ENCODE data around the gene PCBP2. TPM values are rescaled to one million over a fixed set of nuclear protein-coding genes. Genes with fewer than 3 reads are reported as not detected.
"Not testable (repeated sequence)": the region's sequence is repeated elsewhere in the genome, so short reads cannot be mapped to it uniquely, and the experiment has no call there.

Gene PCBP2
- total and polyA plus RNA-seq, 4 donors: 363 to 697 (median 557) TPM

GRCh38 chr12:53479331-53479730 lies 27.4 kb downstream of the PCBP2 start:
- Histone ChIP-seq H3K36me3 (ENCODE audit: control insufficient read depth in 4 of 4, insufficient read depth in 4 of 4, low read length in 4 of 4) (peaks cover 29 to 68% (median 58%) of the 10 kb centered on the region in 4 donors), H3K9ac (ENCODE audit: insufficient read depth in 1 of 2, low read length in 2 of 2) (no peak overlapping the region), H3K27me3 (ENCODE audit: control insufficient read depth in 3 of 3, insufficient read depth in 3 of 3, low read length in 2 of 3) (no peaks in the 10 kb centered on the region), H3K4me1 (ENCODE audit: control insufficient read depth in 5 of 5, insufficient read depth in 5 of 5, low read length in 5 of 5) (peaks cover 0 to 5% (median 0%) of the 10 kb centered on the region in 5 donors), H3K9me3 (ENCODE audit: control insufficient read depth in 4 of 4, insufficient read depth in 3 of 4, low read length in 3 of 4) (no peaks in the 10 kb centered on the region), H3K4me3 (no peak overlapping the region), H3K27ac (ENCODE audit: low read depth in 1 of 2, low read length in 1 of 2) (no peak overlapping the region)
- DNase-seq (no peak), ATAC-seq (ENCODE audit: insufficient read depth, low FRiP score) (no peak)
- 84 to 94% methylated on average over 5 of the region's 5 CpGs for WGBS, 2 donors
- TF ChIP-seq, protein P1, sequence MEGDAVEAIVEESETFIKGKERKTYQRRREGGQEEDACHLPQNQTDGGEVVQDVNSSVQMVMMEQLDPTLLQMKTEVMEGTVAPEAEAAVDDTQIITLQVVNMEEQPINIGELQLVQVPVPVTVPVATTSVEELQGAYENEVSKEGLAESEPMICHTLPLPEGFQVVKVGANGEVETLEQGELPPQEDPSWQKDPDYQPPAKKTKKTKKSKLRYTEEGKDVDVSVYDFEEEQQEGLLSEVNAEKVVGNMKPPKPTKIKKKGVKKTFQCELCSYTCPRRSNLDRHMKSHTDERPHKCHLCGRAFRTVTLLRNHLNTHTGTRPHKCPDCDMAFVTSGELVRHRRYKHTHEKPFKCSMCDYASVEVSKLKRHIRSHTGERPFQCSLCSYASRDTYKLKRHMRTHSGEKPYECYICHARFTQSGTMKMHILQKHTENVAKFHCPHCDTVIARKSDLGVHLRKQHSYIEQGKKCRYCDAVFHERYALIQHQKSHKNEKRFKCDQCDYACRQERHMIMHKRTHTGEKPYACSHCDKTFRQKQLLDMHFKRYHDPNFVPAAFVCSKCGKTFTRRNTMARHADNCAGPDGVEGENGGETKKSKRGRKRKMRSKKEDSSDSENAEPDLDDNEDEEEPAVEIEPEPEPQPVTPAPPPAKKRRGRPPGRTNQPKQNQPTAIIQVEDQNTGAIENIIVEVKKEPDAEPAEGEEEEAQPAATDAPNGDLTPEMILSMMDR (IDR thresholded peaks at IDR 0.05; ENCODE audit: control extremely low read depth, extremely low read depth): no peak

DNA sequence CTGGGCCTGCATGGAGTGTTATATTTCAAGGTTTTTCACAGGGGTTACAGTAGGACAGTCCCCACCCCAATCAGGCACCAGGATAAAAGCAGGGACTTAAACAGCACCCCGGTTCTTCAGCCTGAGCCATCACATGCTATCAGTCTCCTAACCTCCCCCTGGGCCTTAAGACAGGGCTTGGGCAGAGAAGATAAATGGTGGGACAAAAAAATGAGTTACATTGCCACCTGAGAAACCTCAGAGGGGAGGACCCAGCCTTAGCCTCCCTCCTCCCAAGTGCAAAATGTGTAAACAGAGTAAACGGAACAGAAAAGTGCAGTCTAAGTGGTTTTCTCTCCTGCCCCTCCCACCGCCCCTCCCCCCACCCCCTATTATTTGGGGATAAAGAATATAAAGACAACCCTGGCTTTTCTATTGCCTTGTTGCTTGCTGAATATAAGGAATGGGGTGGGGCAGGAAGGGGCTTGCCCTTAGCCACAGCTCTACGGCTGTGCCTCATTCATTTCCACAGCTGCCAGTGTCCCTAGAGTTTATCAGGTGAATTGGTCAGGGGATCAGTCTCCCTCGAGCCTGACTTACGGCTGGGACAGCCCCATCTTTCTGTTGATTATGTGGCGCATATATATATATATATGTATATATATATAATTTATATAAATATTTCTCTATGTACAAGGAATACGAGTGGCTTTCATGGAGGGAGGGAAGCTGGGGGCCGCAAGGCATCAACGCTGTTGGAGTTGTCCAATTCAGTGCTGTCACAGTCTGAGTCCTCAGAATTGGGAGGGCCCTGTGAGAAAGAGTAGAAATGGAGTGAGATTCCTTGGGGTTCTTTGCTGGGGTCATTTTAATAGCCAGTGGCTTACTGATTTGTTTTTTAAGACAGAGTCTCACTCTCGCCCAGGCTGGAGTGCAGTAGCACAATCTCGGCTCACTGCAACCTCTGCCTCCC lies 28.9 kb downstream of the PCBP2 start:
- Histone ChIP-seq H3K27me3 (ENCODE audit: control insufficient read depth in 3 of 3, insufficient read depth in 3 of 3, low read length in 2 of 3) (no peaks in the 10 kb centered on the region), H3K4me3 (no peak overlapping the region), H3K36me3 (ENCODE audit: control insufficient read depth in 4 of 4, insufficient read depth in 4 of 4, low read length in 4 of 4) (peaks cover 25 to 65% (median 52%) of the 10 kb centered on the region in 4 donors), H3K9me3 (ENCODE audit: control insufficient read depth in 4 of 4, insufficient read depth in 3 of 4, low read length in 3 of 4) (no peaks in the 10 kb centered on the region), H3K4me1 (ENCODE audit: control insufficient read depth in 5 of 5, insufficient read depth in 5 of 5, low read length in 5 of 5) (peaks cover 0 to under 1% (median 0%) of the 10 kb centered on the region in 5 donors), H3K9ac (ENCODE audit: insufficient read depth in 1 of 2, low read length in 2 of 2) (no peak overlapping the region), H3K27ac (ENCODE audit: low read depth in 1 of 2, low read length in 1 of 2) (peak overlapping the region in 1 of 2 donors; percentile 45)
- no peak for DNase-seq
- WGBS, 2 donors: 74 to 79% methylated on average over 12 of the region's 12 CpGs
- TF ChIP-seq, protein P1 (IDR thresholded peaks at IDR 0.05; ENCODE audit: control extremely low read depth, extremely low read depth): no peak
- no peak for ATAC-seq (ENCODE audit: insufficient read depth, low FRiP score)

DNA sequence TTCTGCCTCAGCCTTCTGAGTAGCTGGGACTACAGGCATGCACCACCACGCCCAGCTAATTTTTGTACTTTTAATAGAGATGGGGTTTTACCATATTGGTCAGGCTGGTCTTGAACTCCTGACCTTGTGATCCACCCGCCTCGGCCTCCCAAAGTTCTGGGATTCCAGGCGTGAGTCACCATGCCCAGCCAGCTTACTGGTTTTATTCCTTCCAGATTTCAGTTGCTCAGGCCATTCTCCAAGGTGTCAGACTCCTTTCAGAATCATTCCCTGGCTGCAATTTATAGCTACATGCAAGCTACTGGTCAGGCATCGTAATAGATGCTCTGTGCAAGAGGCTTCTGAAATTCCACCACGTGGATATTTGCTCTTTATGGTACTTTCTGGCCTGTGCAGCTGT lies 29.6 kb downstream of the PCBP2 start:
- 82 to 92% methylated on average over 6 of the region's 6 CpGs for WGBS, 2 donors
- not testable (repeated sequence) for H3K27me3 ChIP-seq (ENCODE audit: control insufficient read depth in 3 of 3, insufficient read depth in 3 of 3, low read length in 2 of 3); H3K27ac ChIP-seq (ENCODE audit: low read depth in 1 of 2, low read length in 1 of 2); H3K4me1 ChIP-seq (ENCODE audit: control insufficient read depth in 5 of 5, insufficient read depth in 5 of 5, low read length in 5 of 5); H3K9me3 ChIP-seq (ENCODE audit: control insufficient read depth in 4 of 4, insufficient read depth in 3 of 4, low read length in 3 of 4); ATAC-seq (ENCODE audit: insufficient read depth, low FRiP score); H3K4me3 ChIP-seq; DNase-seq; H3K9ac ChIP-seq (ENCODE audit: insufficient read depth in 1 of 2, low read length in 2 of 2)
- peaks cover 21 to 66% (median 53%) of the 10 kb centered on the region in 4 donors for H3K36me3 ChIP-seq (ENCODE audit: control insufficient read depth in 4 of 4, insufficient read depth in 4 of 4, low read length in 4 of 4)

- Histone ChIP-seq H3K36me3 (ENCODE audit: control insufficient read depth in 4 of 4, insufficient read depth in 4 of 4, low read length in 4 of 4) (peaks cover 21 to 66% (median 51%) of the 10 kb centered on the region in 4 donors), H3K27ac (ENCODE audit: low read depth in 1 of 2, low read length in 1 of 2) (no peak overlapping the region), H3K27me3 (ENCODE audit: control insufficient read depth in 3 of 3, insufficient read depth in 3 of 3, low read length in 2 of 3) (no peaks in the 10 kb centered on the region), H3K4me1 (ENCODE audit: control insufficient read depth in 5 of 5, insufficient read depth in 5 of 5, low read length in 5 of 5) (peaks cover 0 to 3% (median 0%) of the 10 kb centered on the region in 5 donors), H3K4me3 (no peak overlapping the region), H3K9ac (ENCODE audit: insufficient read depth in 1 of 2, low read length in 2 of 2) (no peak overlapping the region), H3K9me3 (ENCODE audit: control insufficient read depth in 4 of 4, insufficient read depth in 3 of 4, low read length in 3 of 4) (no peaks in the 10 kb centered on the region)
- TF ChIP-seq, protein P1 (IDR thresholded peaks at IDR 0.05; ENCODE audit: control extremely low read depth, extremely low read depth): no peak
- 86% methylated on average over 9 of the region's 9 CpGs for WGBS, 2 donors
- ATAC-seq (ENCODE audit: insufficient read depth, low FRiP score) (no peak), DNase-seq (no peak)
Observed at GRCh38 chr12:53481939-53482586, 30.2 kb downstream of the PCBP2 start.

Data from lung (tissue), 12 donors.